Measurements from ENCODE around the gene PLPPR3. TPM values are rescaled to one million over a fixed set of nuclear protein-coding genes. Genes with fewer than 3 reads are reported as not detected.
"Not testable (repeated sequence)": the region's sequence is repeated elsewhere in the genome, so short reads cannot be mapped to it uniquely, and the experiment has no call there.

The PLPPR3 gene
- total RNA-seq, 1 donor from 2014 or later = not detected

DNA sequence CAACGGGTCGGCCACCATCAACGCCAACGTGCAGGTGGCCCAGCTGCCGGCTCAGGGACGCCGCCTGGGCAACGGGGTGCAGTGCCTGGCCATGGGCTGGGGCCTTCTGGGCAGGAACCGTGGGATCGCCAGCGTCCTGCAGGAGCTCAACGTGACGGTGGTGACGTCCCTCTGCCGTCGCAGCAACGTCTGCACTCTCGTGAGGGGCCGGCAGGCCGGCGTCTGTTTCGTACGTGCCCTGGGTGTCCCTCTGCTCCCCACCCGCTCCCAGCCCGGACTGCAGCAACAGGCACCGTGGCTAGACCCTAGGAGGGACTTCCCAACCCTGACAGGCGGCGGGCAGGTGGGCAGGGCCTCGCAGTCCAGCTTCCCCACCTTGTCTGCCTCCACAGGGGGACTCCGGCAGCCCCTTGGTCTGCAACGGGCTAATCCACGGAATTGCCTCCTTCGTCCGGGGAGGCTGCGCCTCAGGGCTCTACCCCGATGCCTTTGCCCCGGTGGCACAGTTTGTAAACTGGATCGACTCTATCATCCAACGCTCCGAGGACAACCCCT lies 33.9 kb upstream of the PLPPR3 start:
- intact Hi-C loops (cut with DNase I) = loop anchor here (5.0 kb wide), 1 partner anchor 67 kb away; no protein-coding TSS in a partner anchor
- ATAC-seq (ENCODE audit: poor library complexity) (no peak), DNase-seq (no peak)

DNA sequence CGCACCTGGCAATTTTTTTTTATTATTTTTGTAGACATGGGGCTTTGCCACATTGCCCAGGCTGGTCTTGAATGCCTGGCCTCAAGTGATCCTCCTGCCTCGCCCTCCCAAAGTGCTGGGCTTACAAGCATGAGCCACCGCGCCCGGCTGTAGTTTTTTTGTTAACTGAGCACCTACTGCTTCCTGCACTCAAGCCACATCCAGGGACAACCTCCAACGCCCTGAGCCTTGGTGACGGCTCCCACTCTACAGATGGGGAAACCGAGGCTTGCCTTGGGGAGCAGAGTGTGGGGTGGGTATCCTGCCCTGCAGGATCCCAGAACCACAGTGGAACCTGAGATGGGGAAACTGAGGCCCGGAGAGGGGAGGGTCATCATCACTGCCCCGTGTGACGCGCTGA lies 33.4 kb upstream of the PLPPR3 start:
- intact Hi-C loops (cut with DNase I) = loop anchor here (5.0 kb wide), 1 partner anchor 67 kb away; no protein-coding TSS in a partner anchor

DNA sequence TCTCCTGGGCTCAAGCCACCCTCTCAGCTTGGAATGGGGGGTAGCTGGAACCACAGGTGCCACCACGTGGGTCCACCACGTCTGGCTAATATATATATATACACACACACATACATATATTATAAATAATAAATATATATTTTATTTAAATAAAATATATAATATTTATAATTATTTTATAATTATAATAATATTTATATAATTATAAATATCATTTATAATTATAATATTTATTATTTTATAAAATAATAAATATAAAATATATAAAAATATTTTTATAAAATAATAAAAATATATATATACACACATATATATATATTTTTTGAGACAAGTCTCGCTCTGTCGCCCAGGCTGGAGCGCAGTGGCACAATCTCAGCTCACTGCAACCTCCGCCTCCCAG lies 32.8 kb upstream of the PLPPR3 start:
- DNase-seq = no peak
- intact Hi-C loops (cut with DNase I) = no loop called here
- no peak for ATAC-seq (ENCODE audit: poor library complexity)

More for the DNA sequence above, 33.4 kb upstream of the PLPPR3 start:
- no peak for DNase-seq
- ATAC-seq (ENCODE audit: poor library complexity) = no peak

DNA sequence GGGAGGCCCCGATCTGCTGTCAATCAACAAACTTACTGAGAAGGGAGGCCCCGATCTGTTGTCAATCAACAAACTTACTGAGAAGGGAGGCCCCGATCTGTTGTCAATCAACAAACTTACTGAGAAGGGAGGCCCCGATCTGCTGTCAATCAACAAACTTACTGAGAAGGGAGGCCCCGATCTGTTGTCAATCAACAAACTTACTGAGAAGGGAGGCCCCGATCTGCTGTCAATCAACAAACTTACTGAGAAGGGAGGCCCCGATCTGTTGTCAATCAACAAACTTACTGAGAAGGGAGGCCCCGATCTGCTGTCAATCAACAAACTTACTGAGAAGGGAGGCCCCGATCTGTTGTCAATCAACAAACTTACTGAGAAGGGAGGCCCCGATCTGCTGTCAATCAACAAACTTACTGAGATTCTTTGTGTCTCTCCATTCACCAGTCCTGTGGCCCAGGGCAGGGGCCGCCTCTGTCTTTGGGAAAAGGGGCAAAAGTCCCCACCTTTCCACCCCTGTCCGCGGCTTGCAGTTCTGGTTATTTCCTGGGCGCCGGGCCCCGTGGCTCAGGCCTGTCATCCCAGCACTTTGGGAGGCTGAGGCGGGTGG lies 32.0 kb upstream of the PLPPR3 start:
- ATAC-seq (ENCODE audit: poor library complexity); intact Hi-C loops (cut with DNase I); DNase-seq: not testable (repeated sequence)

DNA sequence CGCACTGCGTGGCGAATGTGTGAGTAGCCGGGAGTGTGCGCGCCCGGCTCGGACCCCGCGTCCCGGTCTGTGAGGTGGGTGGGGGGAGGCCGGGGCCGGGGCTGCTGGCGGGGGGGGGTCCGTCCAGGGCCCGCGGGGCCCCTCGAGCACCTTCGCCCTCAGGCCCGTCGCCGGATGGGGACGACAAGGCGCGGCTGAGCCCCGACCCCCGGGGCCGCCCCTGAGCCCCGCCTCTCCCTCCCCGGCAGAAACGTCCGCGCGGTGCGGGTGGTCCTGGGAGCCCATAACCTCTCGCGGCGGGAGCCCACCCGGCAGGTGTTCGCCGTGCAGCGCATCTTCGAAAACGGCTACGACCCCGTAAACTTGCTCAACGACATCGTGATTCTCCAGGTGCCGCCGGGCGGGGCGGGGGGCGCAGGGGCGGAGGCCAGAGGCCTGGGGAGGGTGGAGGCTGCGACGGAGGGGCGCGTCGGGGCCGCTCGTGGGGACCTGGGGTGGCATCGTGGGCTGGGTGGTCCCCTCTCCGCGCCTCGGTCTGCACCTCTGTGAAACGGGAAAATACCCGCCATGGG lies 31.3 kb upstream of the PLPPR3 start:
- no peak for DNase-seq
- intact Hi-C loops (cut with DNase I) = no loop called here
- no peak for ATAC-seq (ENCODE audit: poor library complexity)

DNA sequence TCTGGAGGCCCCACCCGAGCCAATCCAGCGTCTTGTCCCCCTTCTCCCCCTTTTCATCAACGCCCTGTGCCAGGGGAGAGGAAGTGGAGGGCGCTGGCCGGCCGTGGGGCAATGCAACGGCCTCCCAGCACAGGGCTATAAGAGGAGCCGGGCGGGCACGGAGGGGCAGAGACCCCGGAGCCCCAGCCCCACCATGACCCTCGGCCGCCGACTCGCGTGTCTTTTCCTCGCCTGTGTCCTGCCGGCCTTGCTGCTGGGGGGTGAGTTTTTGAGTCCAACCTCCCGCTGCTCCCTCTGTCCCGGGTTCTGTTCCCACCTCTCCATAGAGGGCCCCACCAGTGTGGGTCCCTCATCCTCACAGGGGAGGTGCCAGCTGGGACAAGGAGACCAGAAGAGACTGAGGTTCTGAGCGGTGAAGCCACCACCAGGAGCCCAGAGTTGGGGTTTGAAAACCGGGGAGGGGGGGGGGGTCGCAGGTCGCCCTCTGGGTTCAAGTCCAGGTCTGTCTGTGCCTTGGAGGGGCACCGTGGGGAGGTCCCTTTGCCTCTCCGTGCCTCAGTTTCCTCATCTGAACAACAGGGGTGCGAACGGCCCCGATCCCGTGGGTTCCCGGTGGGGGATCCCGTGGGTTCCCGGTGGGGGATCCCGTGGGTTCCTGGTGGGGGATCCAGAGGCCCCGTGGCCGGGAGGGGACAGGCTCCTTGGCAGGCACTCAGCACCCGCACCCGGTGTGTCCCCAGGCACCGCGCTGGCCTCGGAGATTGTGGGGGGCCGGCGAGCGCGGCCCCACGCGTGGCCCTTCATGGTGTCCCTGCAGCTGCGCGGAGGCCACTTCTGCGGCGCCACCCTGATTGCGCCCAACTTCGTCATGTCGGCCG lies 30.6 kb upstream of the PLPPR3 start, which contains the start of gene ELANE:
Gene ELANE, plus strand, starts transcription at position 168 of the 878 bp plus-strand sequence. Its CDS starts 26 bp downstream, at position 194.
- intact Hi-C loops (cut with DNase I) = no loop called here
- ATAC-seq (ENCODE audit: poor library complexity) (no peak), DNase-seq (no peak)

DNA sequence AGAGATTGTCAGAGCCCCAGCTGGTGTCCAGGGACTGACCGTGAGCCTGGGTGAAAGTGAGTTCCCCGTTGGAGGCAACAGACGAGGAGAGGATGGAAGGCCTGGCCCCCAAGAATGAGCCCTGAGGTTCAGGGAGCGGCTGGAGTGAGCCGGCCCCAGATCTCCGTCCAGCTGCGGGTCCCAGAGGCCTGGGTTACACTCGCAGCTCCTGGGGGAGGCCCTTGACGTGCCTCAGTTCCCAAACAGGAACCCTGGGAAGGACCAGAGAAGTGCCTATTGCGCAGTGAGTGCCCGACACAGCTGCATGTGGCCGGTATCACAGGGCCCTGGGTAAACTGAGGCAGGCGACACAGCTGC lies 29.2 kb upstream of the PLPPR3 start:
- DNase-seq (no peak), ATAC-seq (ENCODE audit: poor library complexity) (no peak)
- intact Hi-C loops (cut with DNase I) = no loop called here

DNA sequence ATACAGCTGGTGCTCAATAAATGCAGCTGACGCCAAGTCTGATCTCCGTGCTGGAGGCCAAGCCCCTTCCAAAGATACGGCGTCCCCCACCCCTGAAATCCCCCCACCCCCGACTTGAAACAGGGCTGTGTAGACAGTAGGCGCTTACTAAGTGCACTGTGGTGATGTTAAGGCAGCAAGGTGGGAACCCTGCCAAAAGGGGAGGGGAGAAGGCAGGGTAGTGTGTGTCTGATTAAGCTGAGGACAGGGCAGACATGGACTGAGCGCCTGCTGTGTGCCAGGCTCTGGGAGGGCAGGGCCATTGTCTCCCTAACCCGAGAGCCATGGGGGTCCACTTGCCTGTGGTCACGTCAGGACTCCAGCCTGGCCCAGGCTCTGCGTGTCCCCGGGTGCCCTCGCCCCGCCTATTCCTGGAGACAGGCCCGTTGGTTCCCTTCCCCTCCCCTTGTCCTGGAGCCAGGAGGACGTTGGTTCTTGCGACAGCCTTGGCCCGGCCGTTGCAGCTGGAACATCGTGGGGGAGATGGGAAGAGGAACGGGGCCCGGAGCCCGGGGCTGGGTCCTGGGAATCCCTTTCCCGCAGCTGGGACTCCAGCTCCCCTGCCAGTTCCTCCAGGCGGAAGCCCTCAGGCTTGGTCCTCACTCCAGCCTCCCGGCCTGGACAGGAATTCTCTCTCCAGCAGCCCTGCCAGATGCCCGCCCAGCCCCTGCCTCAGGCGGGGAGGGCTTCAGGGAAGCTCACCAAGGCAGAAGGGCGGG lies 28.6 kb upstream of the PLPPR3 start:
- DNase-seq = peak; percentile 96
- peak; percentile 86 for ATAC-seq (ENCODE audit: poor library complexity)

DNA sequence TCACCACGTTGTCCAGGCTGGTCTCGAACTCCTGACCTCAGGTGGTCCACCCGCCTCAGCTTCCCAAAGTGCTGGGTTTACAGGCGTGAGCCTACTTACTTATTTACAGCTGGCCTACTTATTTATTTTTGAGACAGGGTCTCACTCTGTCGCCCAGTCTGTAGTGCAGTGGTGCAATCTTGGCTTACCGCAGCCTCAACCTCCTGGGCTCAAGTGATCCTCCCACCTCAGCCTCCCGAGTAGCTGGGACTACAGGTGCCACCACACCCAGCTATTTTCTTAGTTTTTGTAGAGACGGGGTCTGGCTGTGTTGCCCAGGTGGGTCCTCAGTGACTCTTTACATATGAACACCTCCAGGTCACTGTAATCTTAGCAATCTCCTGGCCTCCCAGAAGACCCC lies 27.4 kb upstream of the PLPPR3 start:
- DNase-seq; ATAC-seq (ENCODE audit: poor library complexity); intact Hi-C loops (cut with DNase I): not testable (repeated sequence)

More for the DNA sequence above, 28.6 kb upstream of the PLPPR3 start:
- intact Hi-C loops (cut with DNase I) = no loop called here

DNA sequence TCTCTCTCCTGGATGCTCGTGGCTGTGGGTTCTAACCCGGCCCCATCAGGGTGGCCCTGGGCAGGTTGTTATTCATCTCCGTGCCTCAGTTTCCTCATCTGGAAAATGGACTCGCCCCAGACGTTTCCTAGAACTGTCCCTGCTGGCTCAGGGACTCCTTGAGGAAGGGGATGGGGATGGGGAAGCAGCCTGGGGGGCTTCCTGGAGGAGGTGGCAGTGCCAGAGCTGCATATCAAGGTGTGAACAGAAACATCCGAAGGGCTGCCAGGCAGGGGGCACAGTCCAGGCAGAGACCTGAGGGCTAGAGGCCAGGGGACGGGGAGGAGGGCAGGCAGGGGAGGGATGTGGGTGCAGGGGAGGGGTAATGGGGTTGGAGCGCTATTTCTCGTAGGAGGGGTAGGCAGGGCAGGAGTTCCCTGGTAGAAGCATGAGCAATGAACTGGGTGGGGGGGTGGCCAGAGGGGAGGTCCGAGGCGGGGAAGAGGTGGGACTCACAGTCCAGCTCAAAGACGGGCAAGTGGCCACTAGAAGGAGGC lies 26.7 kb upstream of the PLPPR3 start:
- intact Hi-C loops (cut with DNase I) = no loop called here
- peak; percentile 26 for ATAC-seq (ENCODE audit: poor library complexity)

DNA sequence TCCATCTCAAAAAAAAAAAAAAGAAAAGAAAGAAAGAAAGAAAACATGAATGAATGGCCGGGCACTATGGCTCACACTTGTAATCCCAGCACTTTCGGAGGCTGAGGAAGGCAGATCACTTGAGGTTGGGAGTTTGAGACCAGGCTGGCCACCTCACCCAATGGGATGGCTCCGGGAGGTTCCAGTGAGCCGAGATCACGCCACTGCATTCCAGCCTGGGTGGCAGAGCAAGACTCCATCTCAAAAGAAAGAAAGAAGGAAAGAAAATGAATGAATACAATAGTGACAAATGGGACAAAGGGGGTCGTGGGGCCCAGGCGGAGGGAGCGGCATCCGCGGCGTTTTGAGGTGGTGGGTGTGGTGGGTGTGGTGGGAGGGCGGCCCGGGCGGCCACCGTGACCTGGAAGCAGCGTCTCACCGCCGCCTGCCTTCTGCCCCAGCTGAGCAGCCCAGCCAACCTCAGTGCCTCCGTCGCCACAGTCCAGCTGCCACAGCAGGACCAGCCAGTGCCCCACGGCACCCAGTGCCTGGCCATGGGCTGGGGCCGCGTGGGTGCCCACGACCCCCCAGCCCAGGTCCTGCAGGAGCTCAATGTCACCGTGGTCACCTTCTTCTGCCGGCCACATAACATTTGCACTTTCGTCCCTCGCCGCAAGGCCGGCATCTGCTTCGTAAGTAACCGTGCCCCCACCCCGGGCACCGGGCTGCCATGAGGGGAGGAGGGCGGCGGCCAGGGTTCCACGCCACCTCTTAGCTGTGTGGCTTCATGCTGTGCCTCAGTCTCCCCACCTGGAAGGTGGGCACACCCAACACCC lies 24.2 kb upstream of the PLPPR3 start:
- intact Hi-C loops (cut with DNase I) = no loop called here
- ATAC-seq (ENCODE audit: poor library complexity) (no peak), DNase-seq (no peak)

More for the DNA sequence above, 26.7 kb upstream of the PLPPR3 start:
- DNase-seq = peak; percentile 72

DNA sequence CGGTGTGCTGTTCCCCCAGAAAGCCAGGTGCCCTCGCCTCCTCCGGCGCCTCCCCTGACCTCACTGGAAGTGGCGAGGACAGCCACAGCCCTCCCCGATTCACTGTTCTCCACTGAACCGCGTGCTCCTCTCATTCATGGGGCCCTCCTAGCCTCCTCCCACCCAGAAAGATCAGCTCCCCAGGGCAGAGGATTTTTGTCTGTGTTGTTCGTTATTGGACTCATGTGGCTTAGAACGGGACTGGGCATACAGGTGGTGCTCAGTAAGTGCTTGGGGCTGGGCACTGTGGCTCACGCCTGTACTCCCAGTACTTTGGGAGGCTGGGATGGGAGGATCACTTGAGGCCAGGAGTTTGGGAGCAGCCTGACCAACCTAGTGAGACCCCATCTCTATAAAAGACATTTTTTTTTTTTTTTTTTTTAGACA lies 22.8 kb upstream of the PLPPR3 start:
- no peak for ATAC-seq (ENCODE audit: poor library complexity)
- no peak for DNase-seq
- intact Hi-C loops (cut with DNase I) = no loop called here

DNA sequence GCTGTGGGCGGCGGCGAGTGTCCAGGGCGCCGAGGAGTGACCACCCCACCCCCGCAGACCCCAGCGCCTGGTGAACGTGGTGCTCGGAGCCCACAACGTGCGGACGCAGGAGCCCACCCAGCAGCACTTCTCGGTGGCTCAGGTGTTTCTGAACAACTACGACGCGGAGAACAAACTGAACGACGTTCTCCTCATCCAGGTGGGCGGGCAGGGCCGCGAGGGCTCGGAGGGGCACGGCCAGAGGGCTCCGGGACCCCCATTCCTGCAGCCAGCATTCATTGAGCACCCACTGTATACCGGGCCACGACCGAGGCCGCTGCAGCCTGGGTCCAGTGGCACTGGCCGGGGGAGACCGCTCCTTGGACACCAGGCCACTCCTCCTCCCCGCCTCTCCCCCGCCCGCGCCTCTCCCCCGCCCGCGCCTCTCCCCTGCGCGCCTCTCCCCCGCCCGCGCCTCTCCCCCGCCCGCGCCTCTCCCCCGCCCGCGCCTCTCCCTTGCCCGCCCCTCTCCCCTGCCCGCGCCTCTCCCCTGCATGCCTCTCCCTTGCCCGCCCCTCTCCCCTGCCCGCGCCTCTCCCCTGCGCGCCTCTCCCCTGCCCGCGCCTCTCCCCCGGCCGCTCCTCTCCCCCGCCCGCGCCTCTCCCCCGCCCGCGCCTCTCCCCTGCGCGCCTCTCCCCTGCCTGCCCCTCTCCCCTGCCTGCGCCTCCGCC lies 22.2 kb upstream of the PLPPR3 start:
- intact Hi-C loops (cut with DNase I) = no loop called here
- DNase-seq (no peak), ATAC-seq (ENCODE audit: poor library complexity) (no peak)

DNA sequence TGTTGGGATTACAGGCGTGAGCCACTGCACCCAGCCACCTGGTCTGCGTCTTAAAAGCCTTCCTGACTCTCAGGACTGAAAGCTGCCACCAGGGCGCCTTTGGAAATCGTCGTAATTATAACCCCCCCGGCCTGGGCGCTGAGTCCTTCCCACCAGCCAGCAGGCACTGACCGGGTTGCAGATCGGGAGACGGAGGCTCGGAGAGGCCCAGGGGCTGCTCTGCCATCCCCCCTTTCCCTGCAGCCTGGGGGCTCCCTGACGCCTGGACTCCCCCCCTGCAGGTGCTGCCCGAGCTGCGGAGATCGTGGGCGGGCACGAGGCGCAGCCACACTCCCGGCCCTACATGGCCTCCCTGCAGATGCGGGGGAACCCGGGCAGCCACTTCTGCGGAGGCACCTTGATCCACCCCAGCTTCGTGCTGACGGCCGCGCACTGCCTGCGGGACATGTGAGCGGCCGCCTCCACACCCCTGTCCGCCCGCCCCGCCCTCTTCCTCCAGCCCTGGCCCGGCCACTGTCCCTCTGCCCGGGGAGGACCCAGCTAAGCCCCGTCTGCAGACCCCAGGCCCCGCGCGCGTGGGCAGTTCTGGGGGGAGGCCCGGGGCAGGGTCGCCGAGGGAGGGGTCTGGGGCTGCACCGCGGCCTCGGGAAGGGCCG lies 21.6 kb upstream of the PLPPR3 start:
- intact Hi-C loops (cut with DNase I) = no loop called here
- ATAC-seq (ENCODE audit: poor library complexity) (peak; percentile 26), DNase-seq (peak; percentile 61)

DNA sequence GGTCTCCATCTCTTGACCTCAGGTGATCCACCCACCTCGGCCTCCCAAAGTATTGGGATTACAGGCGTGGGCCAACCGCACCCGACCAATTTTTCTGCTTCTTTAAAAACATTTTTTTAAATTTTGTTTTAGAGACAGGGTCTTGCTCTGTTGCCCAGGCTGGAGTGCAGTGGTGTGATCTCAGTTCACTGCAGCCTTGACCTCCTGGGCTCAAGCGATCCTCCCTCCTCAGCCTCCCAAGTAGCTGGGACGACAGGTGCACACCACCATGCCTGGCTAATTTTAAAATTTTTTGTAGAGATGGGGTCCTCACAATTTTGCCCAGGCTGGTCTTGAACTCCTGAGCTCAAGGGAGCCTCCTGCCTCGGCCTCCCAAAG lies 21.0 kb upstream of the PLPPR3 start:
- ATAC-seq (ENCODE audit: poor library complexity); intact Hi-C loops (cut with DNase I): not testable (repeated sequence)

DNA sequence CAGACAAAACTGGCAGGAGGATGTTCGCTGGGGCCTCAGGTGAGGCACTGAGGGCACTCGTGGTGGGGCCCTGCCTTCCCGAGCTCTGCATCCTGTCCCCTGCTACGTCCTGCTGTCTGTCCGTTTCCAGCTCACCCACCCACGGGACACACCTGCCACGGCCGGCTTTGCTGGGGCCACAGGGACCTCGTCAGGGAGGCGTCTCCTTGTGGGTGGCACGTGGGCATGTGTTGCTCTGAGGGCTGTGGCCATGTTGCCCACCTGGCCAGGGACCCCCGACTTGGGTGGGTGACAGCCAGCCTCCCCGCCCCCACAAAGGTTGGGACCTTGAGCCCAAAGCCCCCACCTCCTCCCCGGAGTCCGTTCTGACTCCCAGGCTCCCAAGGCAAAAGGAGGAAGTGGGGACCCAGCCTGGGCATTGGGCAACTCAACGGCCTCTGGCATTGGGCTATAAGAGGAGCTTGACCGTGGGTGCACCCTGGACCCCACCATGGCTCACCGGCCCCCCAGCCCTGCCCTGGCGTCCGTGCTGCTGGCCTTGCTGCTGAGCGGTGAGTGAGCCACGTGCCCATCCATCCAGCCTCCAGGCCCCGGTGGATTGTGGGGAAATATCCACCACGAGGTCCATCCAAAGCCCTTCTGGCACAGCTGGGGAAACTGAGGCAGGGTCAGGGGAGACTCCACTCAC lies 18.9 kb upstream of the PLPPR3 start, which contains the start of gene PRTN3:
Gene PRTN3, plus strand, starts transcription at position 481 of the 688 bp plus-strand sequence. Its CDS starts 10 bp downstream, at position 491.
- ATAC-seq (ENCODE audit: poor library complexity) (no peak), DNase-seq (peak; percentile 56)
- intact Hi-C loops (cut with DNase I) = no loop called here

More for the DNA sequence above, 21.0 kb upstream of the PLPPR3 start:
- DNase-seq = not testable (repeated sequence)

Data from Right ventricle myocardium superior (tissue), 1 donor.